ENCODE results near the gene CLTRN. TPM values are rescaled to one million over a fixed set of nuclear protein-coding genes. Genes with fewer than 3 reads are reported as not detected.
"Not testable (repeated sequence)": the region's sequence is repeated elsewhere in the genome, so short reads cannot be mapped to it uniquely, and the experiment has no call there.

CLTRN gene
- total RNA-seq, 1 experiment from 2014 or later = 1.3 TPM

GRCh38 chrX:15672881-15673280 lies 8.3 kb upstream of the CLTRN start:
- in situ Hi-C loops (cut with HindIII; ENCODE audit: low pct_unique_long_range_greater_than_20kb, low sequenced_read_pairs) = no loop called here
- peak; percentile 74 for DNase-seq (ENCODE audit: low read depth, low spot score)

- in situ Hi-C loops (cut with HindIII; ENCODE audit: low pct_unique_long_range_greater_than_20kb, low sequenced_read_pairs) = no loop called here
- DNase-seq (ENCODE audit: low read depth, low spot score) = peak; percentile 58
These were observed 1.2 kb downstream of the CLTRN start for GRCh38 chrX:15663439-15663838.

GRCh38 chrX:15654804-15655203 lies 9.8 kb downstream of the CLTRN start:
- in situ Hi-C loops (cut with HindIII; ENCODE audit: low pct_unique_long_range_greater_than_20kb, low sequenced_read_pairs); DNase-seq (ENCODE audit: low read depth, low spot score): not testable (repeated sequence)

- DNase-seq (ENCODE audit: low read depth, low spot score) = peak; percentile 92
- in situ Hi-C loops (cut with HindIII; ENCODE audit: low pct_unique_long_range_greater_than_20kb, low sequenced_read_pairs) = no loop called here
These were observed 10.6 kb downstream of the CLTRN start for GRCh38 chrX:15653961-15654360.

GRCh38 chrX:15647510-15647909 lies 17.1 kb downstream of the CLTRN start:
- DNase-seq (ENCODE audit: low read depth, low spot score); in situ Hi-C loops (cut with HindIII; ENCODE audit: low pct_unique_long_range_greater_than_20kb, low sequenced_read_pairs): not testable (repeated sequence)

GRCh38 chrX:15646543-15646942 lies 18.1 kb downstream of the CLTRN start:
- in situ Hi-C loops (cut with HindIII; ENCODE audit: low pct_unique_long_range_greater_than_20kb, low sequenced_read_pairs) = no loop called here
- DNase-seq (ENCODE audit: low read depth, low spot score) = no peak

GRCh38 chrX:15646031-15646430 lies 18.6 kb downstream of the CLTRN start:
- no peak for DNase-seq (ENCODE audit: low read depth, low spot score)
- in situ Hi-C loops (cut with HindIII; ENCODE audit: low pct_unique_long_range_greater_than_20kb, low sequenced_read_pairs) = no loop called here

GRCh38 chrX:15645266-15645665 lies 19.3 kb downstream of the CLTRN start:
- DNase-seq (ENCODE audit: low read depth, low spot score) = peak; percentile 60
- in situ Hi-C loops (cut with HindIII; ENCODE audit: low pct_unique_long_range_greater_than_20kb, low sequenced_read_pairs) = no loop called here

- in situ Hi-C loops (cut with HindIII; ENCODE audit: low pct_unique_long_range_greater_than_20kb, low sequenced_read_pairs) = no loop called here
- DNase-seq (ENCODE audit: low read depth, low spot score) = no peak
These were observed 20.1 kb downstream of the CLTRN start for GRCh38 chrX:15644560-15644872.

GRCh38 chrX:15643786-15644559 lies 20.6 kb downstream of the CLTRN start:
- no peak for DNase-seq (ENCODE audit: low read depth, low spot score)
- in situ Hi-C loops (cut with HindIII; ENCODE audit: low pct_unique_long_range_greater_than_20kb, low sequenced_read_pairs) = no loop called here

- in situ Hi-C loops (cut with HindIII; ENCODE audit: low pct_unique_long_range_greater_than_20kb, low sequenced_read_pairs) = no loop called here
- DNase-seq (ENCODE audit: low read depth, low spot score) = no peak
These were observed 33.0 kb downstream of the CLTRN start for GRCh38 chrX:15631637-15632036.

- in situ Hi-C loops (cut with HindIII; ENCODE audit: low pct_unique_long_range_greater_than_20kb, low sequenced_read_pairs) = no loop called here
These were observed 41.6 kb downstream of the CLTRN start for GRCh38 chrX:15623054-15623453.

GRCh38 chrX:15619053-15619755 lies 45.4 kb downstream of the CLTRN start:
- DNase-seq (ENCODE audit: low read depth, low spot score) = no peak
- in situ Hi-C loops (cut with HindIII; ENCODE audit: low pct_unique_long_range_greater_than_20kb, low sequenced_read_pairs) = no loop called here

More at GRCh38 chrX:15623054-15623453, 41.6 kb downstream of the CLTRN start:
- no peak for DNase-seq (ENCODE audit: low read depth, low spot score)

- in situ Hi-C loops (cut with HindIII; ENCODE audit: low pct_unique_long_range_greater_than_20kb, low sequenced_read_pairs) = no loop called here
- DNase-seq (ENCODE audit: low read depth, low spot score) = no peak
These were observed 47.5 kb downstream of the CLTRN start for GRCh38 chrX:15617111-15617510.

- DNase-seq (ENCODE audit: low read depth, low spot score) = peak; percentile 78
- in situ Hi-C loops (cut with HindIII; ENCODE audit: low pct_unique_long_range_greater_than_20kb, low sequenced_read_pairs) = no loop called here
These were observed 48.1 kb downstream of the CLTRN start for GRCh38 chrX:15616531-15616930.

GRCh38 chrX:15607067-15607466 lies 57.5 kb downstream of the CLTRN start:
- DNase-seq (ENCODE audit: low read depth, low spot score) = no peak
- in situ Hi-C loops (cut with HindIII; ENCODE audit: low pct_unique_long_range_greater_than_20kb, low sequenced_read_pairs) = no loop called here

GRCh38 chrX:15606136-15606535 lies 58.5 kb downstream of the CLTRN start:
- in situ Hi-C loops (cut with HindIII; ENCODE audit: low pct_unique_long_range_greater_than_20kb, low sequenced_read_pairs) = no loop called here
- no peak for DNase-seq (ENCODE audit: low read depth, low spot score)

GRCh38 chrX:15605226-15605625 lies 59.4 kb downstream of the CLTRN start:
- no peak for DNase-seq (ENCODE audit: low read depth, low spot score)
- in situ Hi-C loops (cut with HindIII; ENCODE audit: low pct_unique_long_range_greater_than_20kb, low sequenced_read_pairs) = no loop called here

GRCh38 chrX:15602761-15603160 lies 61.8 kb downstream of the CLTRN start:
- in situ Hi-C loops (cut with HindIII; ENCODE audit: low pct_unique_long_range_greater_than_20kb, low sequenced_read_pairs) = no loop called here
- DNase-seq (ENCODE audit: low read depth, low spot score) = no peak
